Spinal cord (tissue), 10 donors: Measurements from ENCODE around the gene UBE2E2. TPM values are rescaled to one million over a fixed set of nuclear protein-coding genes. Genes with fewer than 3 reads are reported as not detected.

Experiments used
- DNase-seq, 6 donors: peaks; one replicate each; pipeline versions ENCODE4 v3.0.0 to v3.0.0-alpha.2; 2013 to 2015; ENCODE audit warnings: low spot score in 6 of 6, low read depth in 4 of 6
- H3K27ac ChIP-seq: one replicate; pipeline ENCODE4 v1.5.1; 2013; ENCODE audit warnings: low read depth, low read length, control low read depth
- H3K27me3 ChIP-seq: one replicate; pipeline ENCODE4 v1.6.1; 2013; ENCODE audit warnings: low read length; ENCODE audit not compliant: control insufficient read depth, insufficient read depth
- H3K36me3 ChIP-seq: one replicate; pipeline ENCODE4 v1.6.1; 2013; ENCODE audit warnings: low read length; ENCODE audit not compliant: control insufficient read depth, insufficient read depth
- H3K4me1 ChIP-seq: one replicate; pipeline ENCODE4 v1.6.1; 2013; ENCODE audit warnings: low read length; ENCODE audit not compliant: control insufficient read depth, insufficient read depth
- H3K4me3 ChIP-seq: one replicate; pipeline ENCODE4 v1.5.1; 2013; ENCODE audit warnings: low read depth, low read length, control low read depth
- H3K9me3 ChIP-seq: one replicate; pipeline ENCODE4 v1.6.1; 2013; ENCODE audit warnings: low read length; ENCODE audit not compliant: control insufficient read depth, insufficient read depth
- WGBS: methylation state at CpG from one replicate; pipeline ENCODE4 v1.1.5; 2013; ENCODE audit warnings: missing lambda C conversion rate; ENCODE audit not compliant: insufficient coverage; 5-methylcytosine and 5-hydroxymethylcytosine counted together
- polyA plus RNA-seq, 2 donors: library from polyadenylated mRNA; unstranded; fragments of 120-200 nt; gene quantifications; one replicate each; pipeline ENCODE4 v1.2.1, GENCODE V29; 2013; ENCODE audit not compliant: insufficient read length in 2 of 2
- total RNA-seq, 2 donors: library from RNA; depleted of rRNA in 1 of 2; stranded (reverse); fragments of 120-200 nt in 1 of 2; fragments of >200 nt in 1 of 2; gene quantifications; one replicate each; pipeline versions ENCODE4 v1.2.3 to v1.2.4, GENCODE V29; 2013 to 2014
- donor health status: healthy.

The UBE2E2 gene
- total and polyA plus RNA-seq, 4 donors: 38.8 to 144 (median 82.6) TPM

GRCh38 chr3:23308986-23309625 lies 106.0 kb downstream of the UBE2E2 start:
- no peak overlapping the region for H3K27ac ChIP-seq
- no peak for DNase-seq
- H3K36me3 ChIP-seq: no peaks in the 10 kb centered on the region
- H3K9me3 ChIP-seq: peaks cover 2% of the 10 kb centered on the region
- H3K4me1 ChIP-seq: no peaks in the 10 kb centered on the region
- no peaks in the 10 kb centered on the region for H3K27me3 ChIP-seq
- H3K4me3 ChIP-seq: no peak overlapping the region
- WGBS: no CpG with 5 or more reads among the region's 2 CpGs

DNA sequence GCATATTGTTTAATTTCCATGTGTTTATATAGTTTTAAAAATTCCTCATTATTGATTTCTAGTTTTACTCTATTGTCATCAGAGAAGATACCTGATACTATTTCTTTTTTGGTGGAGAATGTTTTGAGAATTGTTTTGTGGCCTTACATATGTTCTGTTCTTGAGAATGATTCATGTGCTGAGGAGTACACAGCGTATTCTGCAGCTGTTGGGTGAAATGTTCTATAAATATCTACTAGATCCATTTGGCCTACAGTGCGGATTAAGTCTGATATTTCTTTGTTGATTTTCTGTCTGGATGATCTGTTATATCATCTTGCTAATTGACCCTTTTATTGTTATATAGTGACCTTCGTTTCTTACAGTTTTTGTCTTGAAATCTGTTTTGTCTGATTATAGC lies 109.7 kb downstream of the UBE2E2 start:
- no CpG with 5 or more reads among the region's 3 CpGs for WGBS
- H3K4me1 ChIP-seq: no peaks in the 10 kb centered on the region
- DNase-seq: no peak

GRCh38 chr3:23314981-23315762 lies 112.0 kb downstream of the UBE2E2 start:
- no peak overlapping the region for H3K27ac ChIP-seq
- no peaks in the 10 kb centered on the region for H3K36me3 ChIP-seq
- no peak overlapping the region for H3K4me3 ChIP-seq
- no peaks in the 10 kb centered on the region for H3K9me3 ChIP-seq
- WGBS: 100% methylated on average over 1 of the region's 5 CpGs
- no peaks in the 10 kb centered on the region for H3K4me1 ChIP-seq
- DNase-seq: no peak
- H3K27me3 ChIP-seq: no peaks in the 10 kb centered on the region

More for the DNA sequence above, 109.7 kb downstream of the UBE2E2 start:
- Histone ChIP-seq H3K27me3 (no peaks in the 10 kb centered on the region), H3K36me3 (no peaks in the 10 kb centered on the region), H3K27ac (no peak overlapping the region), H3K9me3 (no peaks in the 10 kb centered on the region), H3K4me3 (no peak overlapping the region)

GRCh38 chr3:23316924-23317323 lies 113.8 kb downstream of the UBE2E2 start:
- Histone ChIP-seq H3K4me1 (no peaks in the 10 kb centered on the region), H3K36me3 (no peaks in the 10 kb centered on the region), H3K27ac (no peak overlapping the region), H3K9me3 (no peaks in the 10 kb centered on the region), H3K27me3 (no peaks in the 10 kb centered on the region), H3K4me3 (no peak overlapping the region)
- no peak for DNase-seq
- WGBS: 91% methylated on average over 2 of the region's 2 CpGs

- H3K36me3 ChIP-seq: no peaks in the 10 kb centered on the region
- no peaks in the 10 kb centered on the region for H3K4me1 ChIP-seq
- WGBS: no CpG with 5 or more reads among the region's 5 CpGs
- H3K4me3 ChIP-seq: no peak overlapping the region
- no peaks in the 10 kb centered on the region for H3K9me3 ChIP-seq
- no peaks in the 10 kb centered on the region for H3K27me3 ChIP-seq
- DNase-seq: no peak
- no peak overlapping the region for H3K27ac ChIP-seq
These were observed 116.5 kb downstream of the UBE2E2 start for GRCh38 chr3:23319366-23320312.

- H3K36me3 ChIP-seq: no peaks in the 10 kb centered on the region
- WGBS: 84% methylated on average over 4 of the region's 10 CpGs
- no peak overlapping the region for H3K4me3 ChIP-seq
- no peak overlapping the region for H3K27ac ChIP-seq
- H3K27me3 ChIP-seq: no peaks in the 10 kb centered on the region
- H3K4me1 ChIP-seq: no peaks in the 10 kb centered on the region
- H3K9me3 ChIP-seq: no peaks in the 10 kb centered on the region
- DNase-seq: no peak
These were observed 117.8 kb downstream of the UBE2E2 start for GRCh38 chr3:23320586-23321570.

GRCh38 chr3:23324745-23325144 lies 121.6 kb downstream of the UBE2E2 start:
- DNase-seq: no peak
- Histone ChIP-seq H3K27ac (no peak overlapping the region), H3K4me3 (no peak overlapping the region), H3K27me3 (no peaks in the 10 kb centered on the region), H3K4me1 (no peaks in the 10 kb centered on the region), H3K36me3 (no peaks in the 10 kb centered on the region), H3K9me3 (no peaks in the 10 kb centered on the region)
- WGBS: no CpG with 5 or more reads among the region's 1 CpG

- no peak for DNase-seq
- no peaks in the 10 kb centered on the region for H3K4me1 ChIP-seq
- H3K9me3 ChIP-seq: no peaks in the 10 kb centered on the region
- H3K27me3 ChIP-seq: no peaks in the 10 kb centered on the region
- no peaks in the 10 kb centered on the region for H3K36me3 ChIP-seq
- WGBS: no CpG with 5 or more reads among the region's 4 CpGs
- H3K27ac ChIP-seq: no peak overlapping the region
- no peak overlapping the region for H3K4me3 ChIP-seq
These were observed 122.4 kb downstream of the UBE2E2 start for GRCh38 chr3:23325466-23326065.
